Glutamatergic neuron (in vitro differentiated cells): ENCODE data around the gene CCDC117. TPM values are rescaled to one million over a fixed set of nuclear protein-coding genes. Genes with fewer than 3 reads are reported as not detected.
"Not testable (repeated sequence)": the region's sequence is repeated elsewhere in the genome, so short reads cannot be mapped to it uniquely, and the experiment has no call there.

Experiments
- DNase-seq: peaks from one replicate; pipeline ENCODE4 v3.0.0; 2022
- H3K27ac Mint-ChIP-seq: one replicate; pipeline ENCODE4 v1.8.0; 2020; ENCODE audit warnings: mild to moderate bottlenecking, mixed read lengths, inconsistent platforms; ENCODE audit not compliant: unreplicated experiment
- H3K27me3 Mint-ChIP-seq: one replicate; pipeline ENCODE4 v1.8.0; 2020; ENCODE audit warnings: mild to moderate bottlenecking, moderate library complexity, mixed read lengths, inconsistent platforms; ENCODE audit not compliant: unreplicated experiment
- H3K36me3 Mint-ChIP-seq: one replicate; pipeline ENCODE4 v1.8.0; 2020; ENCODE audit warnings: mild to moderate bottlenecking, mixed read lengths, inconsistent platforms; ENCODE audit not compliant: unreplicated experiment
- H3K4me1 Mint-ChIP-seq: one replicate; pipeline ENCODE4 v1.8.0; 2020; ENCODE audit warnings: mild to moderate bottlenecking, low read depth, mixed read lengths, inconsistent platforms; ENCODE audit not compliant: unreplicated experiment
- H3K4me3 Mint-ChIP-seq: one replicate; pipeline ENCODE4 v1.8.0; 2020; ENCODE audit warnings: mild to moderate bottlenecking, mixed read lengths, inconsistent platforms; ENCODE audit not compliant: unreplicated experiment
- H3K9me3 Mint-ChIP-seq: one replicate; pipeline ENCODE4 v1.8.0; 2020; ENCODE audit warnings: mild to moderate bottlenecking, moderate library complexity, mixed read lengths, inconsistent platforms; ENCODE audit not compliant: unreplicated experiment
- total RNA-seq: library from RNA; stranded (reverse); fragmentation: NEBNext Ultra II Directional; extraction: Animal tissue kit (Norgen Biotek cat#: 25700); gene quantifications from one replicate; pipeline ENCODE4 v1.2.1, GENCODE V29; 2021; ENCODE audit not compliant: unreplicated experiment
- TF ChIP-seq, protein P1 (sequence below): fragments of 200-600 bp; sonication (generic); IDR thresholded peaks from one replicate; pipeline ENCODE4 v1.5.0; 2021; ENCODE audit not compliant: partially characterized antibody, unreplicated experiment

CCDC117 gene
- total RNA-seq, 1 donor from 2014 or later: 11.7 TPM

DNA sequence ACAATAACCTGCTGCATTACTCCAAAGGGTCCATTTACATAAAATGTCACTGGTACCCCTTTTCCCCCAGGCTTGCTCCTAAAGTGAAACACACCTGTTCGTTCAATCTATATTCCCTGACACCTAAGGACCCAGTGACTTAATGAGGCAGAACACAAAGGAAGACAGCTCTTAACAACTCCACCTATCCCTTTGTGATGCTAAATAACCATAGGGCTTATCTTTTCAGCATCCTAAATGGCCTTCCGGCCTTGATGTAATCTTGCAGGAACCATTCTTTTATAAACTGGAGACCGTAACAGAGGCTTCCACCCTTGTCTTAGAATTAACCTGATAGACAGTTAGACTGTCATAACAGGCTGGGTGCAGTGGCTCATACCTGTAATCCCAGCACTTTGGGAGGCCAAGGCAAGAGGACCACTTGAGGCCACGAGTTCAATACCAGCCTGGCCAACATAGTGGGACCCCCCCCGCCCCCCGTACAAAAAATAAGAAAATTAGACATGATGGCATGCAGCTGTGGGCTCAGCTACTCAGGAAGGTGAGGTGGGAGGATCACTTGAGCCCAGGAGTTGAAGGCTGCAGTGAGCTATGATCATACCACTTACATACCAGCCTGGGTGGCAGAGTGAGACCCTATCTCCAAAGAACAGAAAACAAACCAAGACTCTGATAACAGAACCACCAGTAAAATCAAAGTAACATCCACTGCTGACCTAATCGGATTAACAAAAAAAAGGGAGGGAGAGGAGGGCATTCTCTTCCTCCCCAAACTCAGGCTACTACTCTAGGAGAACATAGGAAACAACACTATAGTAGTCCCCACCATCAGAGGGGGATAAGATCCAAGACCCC, 36.0 kb upstream of the CCDC117 start:
- Mint-ChIP-seq H3K27me3 (peaks cover 3% of the 10 kb centered on the region), H3K4me1 (no peaks in the 10 kb centered on the region), H3K9me3 (peaks cover under 1% of the 10 kb centered on the region), H3K27ac (no peak overlapping the region), H3K36me3 (no peaks in the 10 kb centered on the region), H3K4me3 (no peak overlapping the region)
- TF ChIP-seq, protein P1, sequence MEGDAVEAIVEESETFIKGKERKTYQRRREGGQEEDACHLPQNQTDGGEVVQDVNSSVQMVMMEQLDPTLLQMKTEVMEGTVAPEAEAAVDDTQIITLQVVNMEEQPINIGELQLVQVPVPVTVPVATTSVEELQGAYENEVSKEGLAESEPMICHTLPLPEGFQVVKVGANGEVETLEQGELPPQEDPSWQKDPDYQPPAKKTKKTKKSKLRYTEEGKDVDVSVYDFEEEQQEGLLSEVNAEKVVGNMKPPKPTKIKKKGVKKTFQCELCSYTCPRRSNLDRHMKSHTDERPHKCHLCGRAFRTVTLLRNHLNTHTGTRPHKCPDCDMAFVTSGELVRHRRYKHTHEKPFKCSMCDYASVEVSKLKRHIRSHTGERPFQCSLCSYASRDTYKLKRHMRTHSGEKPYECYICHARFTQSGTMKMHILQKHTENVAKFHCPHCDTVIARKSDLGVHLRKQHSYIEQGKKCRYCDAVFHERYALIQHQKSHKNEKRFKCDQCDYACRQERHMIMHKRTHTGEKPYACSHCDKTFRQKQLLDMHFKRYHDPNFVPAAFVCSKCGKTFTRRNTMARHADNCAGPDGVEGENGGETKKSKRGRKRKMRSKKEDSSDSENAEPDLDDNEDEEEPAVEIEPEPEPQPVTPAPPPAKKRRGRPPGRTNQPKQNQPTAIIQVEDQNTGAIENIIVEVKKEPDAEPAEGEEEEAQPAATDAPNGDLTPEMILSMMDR: no peak
- DNase-seq: no peak

DNA sequence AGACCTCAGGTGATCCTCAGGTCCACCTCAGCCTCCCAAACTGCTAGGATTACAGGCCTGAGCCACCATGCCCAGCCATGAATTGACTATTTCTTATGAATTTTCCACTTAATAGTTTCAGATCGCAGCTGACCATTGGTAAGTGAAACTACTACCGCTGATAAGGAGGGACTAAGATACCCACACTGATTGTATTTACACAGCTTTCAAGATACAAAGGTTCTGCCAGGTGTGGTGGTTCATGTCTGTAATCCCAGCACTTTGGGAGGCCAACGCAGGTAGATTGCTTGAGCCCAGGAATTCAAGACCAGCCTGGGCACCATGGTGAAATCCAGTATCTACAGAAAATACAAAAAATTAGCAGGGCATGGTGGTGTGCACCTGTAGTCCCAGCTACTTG, 34.8 kb upstream of the CCDC117 start:
- no peak for DNase-seq
- no peaks in the 10 kb centered on the region for H3K36me3 Mint-ChIP-seq
- TF ChIP-seq, protein P1: no peak
- no peak overlapping the region for H3K4me3 Mint-ChIP-seq
- H3K27ac Mint-ChIP-seq: no peak overlapping the region
- peaks cover 2% of the 10 kb centered on the region for H3K4me1 Mint-ChIP-seq
- H3K9me3 Mint-ChIP-seq: peaks cover 2% of the 10 kb centered on the region
- H3K27me3 Mint-ChIP-seq: peaks cover 6% of the 10 kb centered on the region

DNA sequence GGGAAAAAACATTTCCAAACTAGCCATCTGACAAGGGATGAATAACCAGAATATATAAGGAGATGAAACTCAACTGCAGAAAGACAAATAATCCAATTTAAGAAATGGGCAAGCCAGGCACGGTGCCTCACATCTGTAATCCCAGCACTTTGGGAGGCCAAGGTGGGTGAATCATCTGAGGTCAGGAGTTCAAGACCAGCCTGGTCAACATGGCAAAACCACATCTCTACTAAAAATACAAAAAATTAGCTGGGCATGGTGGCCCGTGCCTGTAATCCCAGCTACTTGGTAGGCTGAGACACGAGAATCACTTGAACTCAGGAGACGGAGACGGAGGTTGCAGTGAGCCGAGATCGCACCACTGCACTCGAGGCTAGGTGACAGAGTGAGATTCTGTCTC, 33.6 kb upstream of the CCDC117 start:
- H3K4me3 Mint-ChIP-seq, H3K36me3 Mint-ChIP-seq, H3K9me3 Mint-ChIP-seq, H3K27ac Mint-ChIP-seq, H3K27me3 Mint-ChIP-seq, DNase-seq, H3K4me1 Mint-ChIP-seq: not testable (repeated sequence)

DNA sequence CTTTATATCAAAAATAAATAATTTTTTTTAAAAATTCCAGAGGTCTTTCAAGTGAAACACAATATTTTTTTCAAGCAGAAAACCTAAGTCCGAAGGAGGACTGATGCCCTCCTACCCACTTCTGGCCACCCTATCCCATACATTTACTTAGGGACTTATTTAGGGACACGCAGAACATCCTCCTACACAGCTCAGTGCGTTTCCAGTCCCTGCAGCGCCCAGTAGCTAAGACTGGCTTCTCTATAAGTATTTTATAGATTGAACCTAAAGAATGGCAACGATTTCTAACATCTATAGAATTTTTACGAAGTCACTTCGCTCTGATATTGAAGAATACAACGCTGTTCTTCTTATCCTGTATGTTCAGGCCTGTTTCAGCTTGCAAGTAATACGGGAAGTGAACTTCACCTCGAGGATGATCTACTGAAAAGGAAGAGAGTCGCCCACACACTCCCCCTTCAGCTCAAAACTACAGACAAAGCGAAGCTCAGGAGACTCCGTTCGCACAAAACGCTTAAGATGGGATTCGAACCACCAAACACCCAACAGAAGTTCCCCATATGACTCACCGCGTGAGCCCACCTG, 31.2 kb upstream of the CCDC117 start:
- H3K9me3 Mint-ChIP-seq: peaks cover 2% of the 10 kb centered on the region
- peaks cover 6% of the 10 kb centered on the region for H3K27me3 Mint-ChIP-seq
- no peaks in the 10 kb centered on the region for H3K36me3 Mint-ChIP-seq
- DNase-seq: no peak
- TF ChIP-seq, protein P1: no peak
- peak overlapping the region; percentile 88 for H3K4me3 Mint-ChIP-seq
- peak overlapping the region; percentile 89 for H3K27ac Mint-ChIP-seq
- peaks cover 6% of the 10 kb centered on the region for H3K4me1 Mint-ChIP-seq

DNA sequence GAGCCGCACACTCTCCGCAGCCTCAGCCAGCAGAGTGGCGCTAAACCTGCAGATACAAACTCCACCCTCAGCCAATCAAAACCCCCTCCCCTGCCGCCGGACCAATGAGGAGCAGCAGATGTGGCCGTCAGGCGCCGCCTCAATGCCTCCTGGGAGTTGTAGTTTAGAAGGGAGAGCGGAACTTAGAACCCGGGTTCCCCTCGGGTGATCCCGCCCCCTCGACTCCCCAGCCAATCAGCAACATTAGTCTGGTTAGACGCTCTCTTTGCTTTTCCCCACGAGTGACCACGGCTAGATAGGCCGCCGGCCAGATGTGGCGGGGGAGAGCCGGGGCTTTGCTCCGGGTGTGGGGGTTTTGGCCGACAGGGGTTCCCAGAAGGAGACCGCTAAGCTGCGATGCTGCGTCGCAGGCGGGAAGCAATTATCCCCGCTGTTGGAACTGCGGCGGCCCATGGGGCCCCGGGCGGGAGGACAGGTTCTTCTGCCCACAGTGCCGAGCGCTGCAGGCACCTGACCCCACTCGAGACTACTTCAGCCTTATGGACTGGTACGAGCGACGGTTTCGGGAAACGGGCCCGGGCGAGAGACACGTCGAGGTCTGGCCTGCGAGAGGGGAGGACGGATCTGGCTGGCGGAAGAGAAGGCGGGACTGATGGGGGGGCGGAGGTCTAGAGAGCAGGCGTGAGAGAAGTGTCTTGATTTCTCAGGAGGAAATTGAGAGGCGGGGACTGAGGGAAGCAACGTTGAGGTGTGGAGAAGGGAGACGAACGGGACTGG, 30.5 kb upstream of the CCDC117 start, which contains the start of the genes CHEK2 and HSCB:
CHEK2 (minus strand) TSS at position 36 of the 777 bp plus-strand sequence. CDS start 7,099 bp downstream, outside the sequence.
HSCB (plus strand) TSS at position 255 of the 777 bp plus-strand sequence; CDS start at position 312, 57 bp downstream.
- Mint-ChIP-seq H3K4me3 (peak within 1 kb of the TSS; percentile 88), H3K36me3 (no peaks in the 10 kb centered on the region), H3K4me1 (peaks cover 6% of the 10 kb centered on the region), H3K9me3 (peaks cover 2% of the 10 kb centered on the region), H3K27ac (peak within 1 kb of the TSS; percentile 89), H3K27me3 (peaks cover 6% of the 10 kb centered on the region)
- TF ChIP-seq, protein P1: no peak
- peak; percentile 96 for DNase-seq
